Vagina (tissue), 2 donors: ENCODE measurements around the gene OR5K2.

Experiments used
- CTCF ChIP-seq, 3 experiments: fragments of 450-650 bp in 2 of 3; fragments of 200-600 bp in 1 of 3; sonication (generic) in 1 of 3; IDR thresholded peaks; one replicate each; pipeline ENCODE4 v1.5.1; 2017 to 2019; ENCODE audit warnings: antibody characterized with exemption in 3 of 3, mild to moderate bottlenecking in 2 of 3, moderate library complexity in 2 of 3
- POLR2A ChIP-seq, 2 donors: fragments of 450-650 bp; IDR thresholded peaks; one replicate each; pipeline ENCODE4 v1.6.1; 2017; ENCODE audit warnings: antibody characterized with exemption in 2 of 2, mild to moderate bottlenecking in 2 of 2, moderate library complexity in 2 of 2

DNA sequence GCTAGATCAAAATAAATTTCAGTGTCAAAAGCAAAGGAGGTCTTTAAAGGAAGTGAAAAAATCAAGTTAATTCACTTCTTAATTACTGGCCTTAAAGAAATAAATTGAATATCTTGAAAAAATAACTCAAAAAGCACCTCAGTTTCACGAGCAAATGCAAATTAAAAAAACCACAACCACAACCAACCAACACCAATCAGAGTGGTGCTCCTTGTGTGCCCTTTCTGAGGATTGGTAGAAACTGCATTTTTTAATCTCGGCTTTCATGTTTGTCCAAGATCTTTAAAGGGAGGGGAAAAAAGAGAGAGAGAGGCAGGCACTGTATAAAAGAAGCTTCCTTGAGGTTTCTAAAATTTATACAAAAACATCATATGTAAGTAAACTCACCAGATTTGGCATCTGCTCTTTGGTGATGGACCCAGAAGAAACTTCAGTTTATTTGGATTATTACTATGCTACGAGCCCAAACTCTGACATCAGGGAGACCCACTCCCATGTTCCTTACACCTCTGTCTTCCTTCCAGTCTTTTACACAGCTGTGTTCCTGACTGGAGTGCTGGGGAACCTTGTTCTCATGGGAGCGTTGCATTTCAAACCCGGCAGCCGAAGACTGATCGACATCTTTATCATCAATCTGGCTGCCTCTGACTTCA lies 34.3 kb downstream of the OR5K2 start, which contains the start of gene GPR15:
- no peak for TF ChIP-seq CTCF (IDR thresholded peaks at IDR 0.05)
- TF ChIP-seq POLR2A (IDR thresholded peaks at IDR 0.05) = no peak
